HTR-8/SVneo (cell line): ENCODE results near the gene CCDC184.
"Not testable (repeated sequence)": the region's sequence is repeated elsewhere in the genome, so short reads cannot be mapped to it uniquely, and the experiment has no call there.

Experiments used
- DNase-seq: peaks from one replicate; pipeline ENCODE4 v3.0.0; 2011; ENCODE audit warnings: low spot score, mixed read lengths; ENCODE audit not compliant: insufficient read length
- FAIRE-seq: peaks from 2 replicates; lab custom pipeline; 2011; peaks lifted over from hg19 to GRCh38; lab: Jason Lieb, UNC

CCDC184 gene

DNA sequence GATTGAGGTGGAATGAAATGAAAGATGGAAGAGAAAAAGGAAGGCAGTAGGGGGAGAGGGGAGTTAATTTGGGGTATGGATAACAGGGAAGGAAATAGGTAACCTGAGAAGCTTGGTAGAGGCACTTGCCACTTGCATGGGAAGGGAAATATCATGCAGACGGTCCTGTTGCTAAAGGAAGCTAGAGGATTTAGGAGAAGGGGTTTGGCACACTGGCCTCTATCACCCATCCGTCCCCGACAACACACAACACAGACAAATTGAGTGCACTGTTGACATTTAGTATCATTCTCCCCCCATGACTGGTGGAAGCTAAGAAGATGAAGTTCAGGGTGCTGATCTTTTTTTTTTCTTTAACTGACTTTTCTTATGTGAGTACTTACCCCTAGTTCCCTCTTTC is 17.6 kb downstream of the CCDC184 start:
- DNase-seq, result no peak
- no peak for FAIRE-seq

DNA sequence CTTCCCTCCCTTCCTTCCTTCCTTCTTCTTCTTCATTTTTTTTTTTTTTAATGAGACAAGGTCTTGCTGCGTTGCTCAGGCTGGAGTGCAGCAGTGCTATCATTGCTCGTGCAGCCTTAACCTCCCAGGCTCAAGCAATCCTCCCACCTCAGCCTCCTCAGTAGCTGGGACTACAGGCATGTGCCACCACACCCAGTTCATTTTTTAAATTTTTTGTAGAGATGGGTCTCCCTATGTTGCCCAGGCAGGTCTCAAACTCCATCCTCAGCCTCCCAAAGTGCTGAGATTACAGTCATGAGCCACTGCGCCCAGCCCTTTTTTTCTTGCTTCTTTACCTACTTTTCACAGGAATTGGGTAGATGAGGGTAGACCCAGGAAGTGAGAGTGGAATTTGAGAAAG is 18.1 kb downstream of the CCDC184 start:
- DNase-seq (no peak), FAIRE-seq (no peak)

DNA sequence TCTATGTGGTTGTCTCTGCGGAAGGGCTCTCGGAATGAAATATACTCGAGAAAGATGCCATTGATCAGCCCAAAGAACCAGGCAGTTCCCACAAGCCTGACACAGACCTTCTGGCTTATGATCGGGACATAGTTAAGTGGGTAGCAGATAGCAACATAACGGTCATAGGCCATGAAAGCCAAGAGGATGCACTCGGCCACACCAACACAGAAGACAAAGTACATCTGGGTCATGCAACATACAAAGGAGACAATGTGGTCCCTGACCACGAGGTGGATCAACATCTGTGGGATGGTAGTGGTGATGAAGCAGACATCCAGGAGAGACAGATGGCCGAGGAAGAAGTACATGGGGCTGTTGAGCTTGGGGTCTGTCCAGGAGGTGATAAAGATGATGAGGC is 19.3 kb downstream of the CCDC184 start:
- no peak for DNase-seq
- FAIRE-seq, result no peak

DNA sequence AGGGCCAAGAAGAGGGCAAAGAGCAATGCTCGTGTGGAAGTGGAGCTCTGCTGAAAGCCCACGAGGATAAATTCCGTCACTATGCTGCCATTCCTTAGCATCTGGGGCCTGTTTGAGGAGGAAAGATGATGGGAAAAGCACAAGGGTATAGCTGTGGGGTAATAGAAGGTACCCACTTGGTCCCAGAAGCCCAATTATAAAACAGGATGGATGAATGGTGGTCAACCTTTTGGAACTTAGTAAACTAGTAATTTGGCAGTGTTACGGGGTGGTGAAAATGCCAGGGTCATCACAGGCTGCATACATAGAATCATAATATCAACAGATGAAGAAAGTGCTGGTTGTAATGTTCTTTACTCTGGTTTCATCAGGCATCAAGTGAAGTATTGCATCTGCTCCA is 19.7 kb downstream of the CCDC184 start, which contains the start of gene OR10AD1:
Gene OR10AD1, minus strand, starts transcription at position 101 of the 400 bp plus-strand sequence. Its CDS starts 0 bp downstream, at position 101.
- no peak for DNase-seq
- FAIRE-seq, result no peak

DNA sequence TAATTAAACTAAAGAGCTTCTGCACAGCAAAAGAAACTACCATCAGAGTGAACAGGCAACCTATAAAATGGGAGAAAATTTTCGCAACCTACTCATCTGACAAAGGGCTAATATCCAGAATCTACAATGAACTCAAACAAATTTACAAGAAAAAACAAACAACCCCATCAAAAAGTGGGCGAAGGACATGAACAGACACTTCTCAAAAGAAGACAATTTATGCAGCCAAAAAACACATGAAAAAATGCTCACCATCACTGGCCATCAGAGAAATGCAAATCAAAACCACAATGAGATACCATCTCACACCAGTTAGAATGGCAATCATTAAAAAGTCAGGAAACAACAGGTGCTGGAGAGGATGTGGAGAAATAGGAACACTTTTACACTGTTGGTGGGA is 26.1 kb downstream of the CCDC184 start:
- DNase-seq, FAIRE-seq: not testable (repeated sequence)

DNA sequence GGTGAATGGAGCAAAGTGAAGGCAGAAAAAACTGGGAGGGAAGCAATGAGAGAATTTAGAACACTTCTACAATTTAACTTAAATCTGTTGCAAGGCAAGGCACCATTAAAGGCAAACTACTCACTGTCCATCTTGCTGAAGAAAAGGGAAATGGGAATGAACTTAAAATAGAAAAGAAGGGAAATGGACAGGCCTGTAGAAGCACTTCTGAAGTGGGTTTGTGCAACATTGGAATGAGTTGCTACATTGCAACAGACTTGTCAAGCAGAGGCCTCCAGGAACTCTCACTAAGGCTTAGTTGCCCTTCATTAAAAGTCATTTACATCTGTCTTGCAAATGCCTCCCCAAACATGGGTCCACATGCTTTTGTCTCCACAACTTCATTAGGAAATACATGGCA is 33.3 kb downstream of the CCDC184 start:
- FAIRE-seq, result no peak

DNA sequence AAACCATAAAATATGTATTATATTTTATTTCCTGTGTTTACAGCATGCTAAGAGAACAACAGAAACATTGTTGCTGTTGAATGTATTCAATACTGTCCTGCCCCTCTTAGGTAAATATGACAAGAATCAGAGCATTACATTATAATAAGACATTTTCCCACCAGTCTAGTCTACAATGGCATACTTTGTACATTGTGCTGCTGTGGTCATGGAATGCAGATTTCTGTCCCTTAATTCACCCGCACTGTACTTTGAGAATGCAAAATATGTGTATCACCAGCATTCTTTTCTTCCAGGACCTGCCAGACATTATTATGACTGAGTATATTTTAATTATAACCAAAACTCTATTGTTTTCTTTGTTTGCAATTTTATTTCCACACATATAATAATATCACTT is 36.2 kb downstream of the CCDC184 start:
- FAIRE-seq, result no peak
- DNase-seq, result no peak

More for the DNA sequence above, 33.3 kb downstream of the CCDC184 start:
- DNase-seq, result no peak

DNA sequence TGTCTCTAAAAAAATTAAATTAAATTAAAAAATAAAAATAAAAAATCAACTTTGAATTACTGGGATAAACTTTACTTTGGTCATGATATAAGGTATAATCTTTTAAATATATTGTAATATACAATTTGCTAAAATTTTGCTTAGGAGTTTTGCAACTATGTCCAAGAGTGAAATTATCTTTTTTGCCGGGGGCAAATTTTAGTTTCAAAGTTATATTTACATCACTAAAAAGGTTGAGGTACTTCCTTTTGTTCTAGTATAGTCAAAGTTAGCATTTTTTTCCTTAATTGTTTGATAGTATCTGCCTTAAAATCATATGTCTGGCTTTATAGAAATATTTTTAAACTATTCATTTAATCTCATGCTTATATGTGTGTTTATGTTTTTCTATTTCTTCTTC is 37.3 kb downstream of the CCDC184 start:
- no peak for FAIRE-seq
- DNase-seq, result no peak

DNA sequence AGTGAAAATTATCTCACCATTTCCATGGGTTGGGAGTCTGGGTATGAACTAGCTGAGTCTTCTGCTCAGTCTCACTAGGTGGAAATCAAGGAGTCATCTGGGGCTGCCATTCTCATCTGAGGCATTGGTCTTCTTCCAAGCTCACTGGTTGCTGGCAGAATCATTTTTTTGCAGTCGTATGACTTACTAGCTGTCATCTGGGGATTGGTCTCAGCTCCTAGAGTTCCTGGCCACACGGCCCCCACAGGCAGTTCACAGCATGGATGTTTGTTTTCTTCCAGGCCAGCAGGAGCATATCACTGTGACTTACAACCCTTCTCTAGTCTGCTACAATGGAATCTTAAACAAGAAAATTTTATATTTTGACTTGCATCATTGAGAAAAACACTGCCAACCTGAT is 38.2 kb downstream of the CCDC184 start:
- FAIRE-seq (no peak), DNase-seq (no peak)

DNA sequence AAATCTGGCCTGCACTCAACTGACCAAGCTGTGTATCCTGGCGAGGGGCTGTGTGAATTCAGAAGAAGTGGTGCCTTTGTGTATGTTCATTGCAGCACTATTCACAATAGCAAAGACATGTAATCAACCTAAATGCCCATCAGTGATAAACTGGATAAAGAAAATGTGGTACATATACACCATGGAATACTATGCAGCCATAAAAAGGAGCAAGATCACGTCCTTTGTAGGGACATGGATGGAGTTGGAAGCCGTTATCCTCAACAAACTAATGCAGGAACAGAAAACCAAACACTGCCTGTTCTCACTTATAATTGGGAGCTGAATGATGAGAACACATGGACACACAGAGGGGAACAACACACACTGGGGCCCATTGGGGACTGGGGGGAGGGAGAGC is 41.1 kb downstream of the CCDC184 start:
- not testable (repeated sequence) for FAIRE-seq, DNase-seq

DNA sequence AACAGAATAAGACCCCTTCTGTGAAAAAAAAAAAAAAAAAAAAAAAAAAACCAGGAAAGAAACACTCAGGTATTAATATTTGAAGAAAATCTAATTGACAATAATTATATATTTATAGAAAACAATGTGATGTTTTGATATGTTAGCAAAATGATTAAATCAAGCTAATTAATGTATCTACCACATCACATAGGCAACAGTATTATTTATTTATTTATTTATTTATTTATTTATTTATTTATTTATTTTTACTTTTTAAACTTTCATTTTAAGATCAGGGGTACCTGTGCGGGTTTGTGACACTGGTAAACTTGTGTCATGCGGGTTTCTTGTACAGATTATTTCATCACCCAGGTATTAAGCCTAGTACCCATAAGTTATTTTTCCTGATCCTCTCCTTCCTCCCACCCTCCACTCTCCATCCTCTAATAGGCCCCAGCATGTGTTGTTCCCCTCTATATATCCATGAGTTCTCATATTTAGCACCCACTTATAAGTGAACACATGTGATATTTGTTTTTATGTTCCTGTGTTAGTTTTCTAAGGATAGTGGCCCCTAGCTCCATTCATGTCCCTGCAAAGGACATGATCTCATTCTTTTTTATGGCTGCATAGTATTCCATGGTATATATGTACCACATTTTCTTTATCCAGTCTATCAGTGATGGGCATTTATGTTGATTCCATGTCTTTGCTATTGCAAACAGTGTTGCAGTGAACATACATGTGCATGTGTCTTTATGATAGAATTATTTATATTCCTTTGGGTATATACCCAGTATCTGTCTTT is 47.9 kb downstream of the CCDC184 start:
- not testable (repeated sequence) for DNase-seq, FAIRE-seq
